GM18858 (cell line): ENCODE results near the gene ARSI.

Experiments
- ATAC-seq: cut with Tn5 transposase; IDR thresholded peaks from one replicate; pipeline ENCODE4 v1.9.1; 2021; ENCODE audit not compliant: unreplicated experiment

Gene ARSI

GRCh38 chr5:150327139-150327538 is 24.4 kb upstream of the ARSI start:
- no peak for ATAC-seq

DNA sequence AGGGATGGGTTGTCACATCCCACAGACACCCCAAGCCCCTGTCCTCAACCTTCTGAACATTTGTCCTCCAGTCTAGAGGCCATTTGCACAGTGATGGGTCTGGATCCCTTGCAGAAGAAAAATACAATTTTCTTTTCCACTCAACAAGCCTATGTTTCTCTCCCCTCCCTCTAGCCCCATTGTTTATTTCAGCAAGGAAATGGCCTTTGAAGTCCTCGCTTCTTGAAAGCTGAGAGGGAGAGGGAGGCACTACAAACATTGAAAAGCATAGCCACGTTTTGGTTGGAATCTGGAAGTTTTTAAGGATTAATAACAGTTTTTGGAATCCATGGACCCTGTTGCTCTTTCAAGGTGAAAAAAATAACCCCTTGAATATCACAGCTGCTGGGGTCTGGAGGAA is 24.0 kb upstream of the ARSI start:
- ATAC-seq: no peak

DNA sequence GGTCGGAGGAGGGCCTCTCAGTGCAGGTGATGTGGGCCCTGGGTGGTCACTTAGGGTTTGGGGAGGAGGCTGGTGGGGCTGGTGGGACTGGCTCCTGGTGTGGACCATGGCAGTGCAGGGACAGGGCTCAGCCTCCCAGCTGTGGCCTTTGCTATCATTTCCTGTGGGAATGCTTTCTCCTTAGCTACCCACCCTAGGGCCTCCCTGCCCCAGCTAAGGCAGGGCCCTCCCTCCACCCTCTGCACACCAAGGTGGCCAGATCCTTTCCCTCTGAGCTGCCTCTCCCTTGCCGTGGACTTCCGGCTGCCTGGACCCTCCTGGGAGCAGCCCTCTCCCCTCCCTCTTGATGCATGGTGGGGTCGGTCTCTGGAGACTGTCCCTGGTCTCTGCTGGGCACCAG is 22.7 kb upstream of the ARSI start:
- ATAC-seq: no peak

DNA sequence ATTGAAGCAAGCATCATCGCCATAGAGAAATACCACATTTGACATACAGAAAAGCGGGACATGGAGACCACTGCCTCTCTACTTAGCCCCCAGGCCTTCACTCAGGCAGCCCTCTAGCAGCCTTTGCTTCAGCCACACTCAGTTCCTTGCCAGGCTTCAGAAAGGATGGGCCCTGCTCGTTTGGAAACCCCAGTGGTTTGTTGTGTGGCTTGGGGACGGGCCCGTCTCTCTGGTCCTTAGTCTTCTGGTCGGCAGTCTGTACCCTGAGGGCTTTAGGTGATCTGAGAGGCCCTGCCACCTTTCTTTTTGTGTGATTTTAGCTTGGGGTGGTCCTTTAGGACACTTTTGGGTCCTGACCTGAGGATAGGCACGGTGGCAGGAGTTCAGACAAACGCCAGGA is 21.1 kb upstream of the ARSI start:
- no peak for ATAC-seq

GRCh38 chr5:150323092-150323491 is 20.4 kb upstream of the ARSI start:
- no peak for ATAC-seq

- no peak for ATAC-seq
Measured at GRCh38 chr5:150322202-150322601, 19.5 kb upstream of the ARSI start.

- ATAC-seq: no peak
Measured at GRCh38 chr5:150321784-150322183, 19.1 kb upstream of the ARSI start.

- no peak for ATAC-seq
Measured at GRCh38 chr5:150321211-150321610, 18.5 kb upstream of the ARSI start.

GRCh38 chr5:150320044-150320613 is 17.4 kb upstream of the ARSI start:
- ATAC-seq: no peak

DNA sequence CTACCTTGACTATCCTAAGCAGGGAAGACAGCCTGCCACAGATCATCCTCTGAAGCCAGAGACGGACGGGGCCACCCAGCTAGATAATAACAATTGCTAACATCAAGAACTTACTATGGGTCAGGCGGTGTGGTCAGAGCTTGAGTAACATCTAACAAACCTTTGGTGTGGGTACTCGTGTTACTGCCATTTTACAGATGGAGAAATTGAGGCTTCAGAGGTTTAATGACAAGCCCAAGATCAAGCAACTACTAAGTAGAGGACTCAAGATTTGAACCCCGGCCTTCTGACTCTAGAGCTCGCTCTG is 16.7 kb upstream of the ARSI start:
- no peak for ATAC-seq

GRCh38 chr5:150318613-150319483 is 16.1 kb upstream of the ARSI start:
- no peak for ATAC-seq

DNA sequence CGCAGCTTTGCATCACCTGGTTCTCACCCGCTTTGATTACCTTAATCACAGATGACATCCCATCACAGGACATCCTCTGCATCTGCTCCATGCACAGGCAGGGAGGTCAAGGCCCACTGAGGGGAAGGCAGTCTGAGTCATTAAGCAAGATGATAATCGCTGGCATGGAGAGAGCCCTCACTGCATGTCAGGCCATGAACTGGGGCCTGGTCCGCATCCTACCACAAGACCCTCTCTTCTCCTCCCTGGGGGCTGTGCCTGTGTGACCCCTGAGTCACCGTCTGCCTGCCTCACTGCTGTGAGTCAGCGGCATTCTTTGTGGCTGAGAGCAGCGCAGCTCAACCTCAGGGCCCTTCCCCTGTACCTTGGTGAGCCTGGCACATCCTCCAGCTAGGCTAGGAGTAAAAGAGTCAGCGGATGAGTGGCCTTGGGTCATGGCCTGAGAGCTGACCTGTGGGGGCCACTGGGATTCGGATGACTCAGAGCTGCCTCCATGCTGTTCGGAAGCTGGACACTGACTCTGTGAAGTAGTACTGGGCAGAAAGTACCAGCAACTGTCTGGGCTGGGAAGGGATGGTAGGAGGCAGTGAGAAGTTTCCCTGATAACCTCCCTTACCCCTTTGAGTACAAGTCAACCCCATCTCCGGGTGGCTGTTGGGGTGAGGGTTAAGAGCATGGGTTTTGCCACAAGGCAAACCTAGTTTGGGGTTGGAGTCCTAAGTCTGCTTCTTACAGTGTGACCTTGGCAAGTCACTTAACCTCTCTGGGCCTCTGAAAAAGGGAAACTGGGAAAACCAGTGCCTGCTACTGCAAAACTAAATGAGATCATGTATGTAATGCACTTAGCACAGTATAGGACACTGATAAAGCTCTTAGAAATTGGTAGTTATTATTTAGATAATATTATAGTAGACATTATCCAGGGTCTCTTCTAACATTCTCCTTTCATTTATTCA is 14.6 kb upstream of the ARSI start:
- no peak for ATAC-seq

GRCh38 chr5:150316320-150316719 is 13.6 kb upstream of the ARSI start:
- ATAC-seq: no peak

DNA sequence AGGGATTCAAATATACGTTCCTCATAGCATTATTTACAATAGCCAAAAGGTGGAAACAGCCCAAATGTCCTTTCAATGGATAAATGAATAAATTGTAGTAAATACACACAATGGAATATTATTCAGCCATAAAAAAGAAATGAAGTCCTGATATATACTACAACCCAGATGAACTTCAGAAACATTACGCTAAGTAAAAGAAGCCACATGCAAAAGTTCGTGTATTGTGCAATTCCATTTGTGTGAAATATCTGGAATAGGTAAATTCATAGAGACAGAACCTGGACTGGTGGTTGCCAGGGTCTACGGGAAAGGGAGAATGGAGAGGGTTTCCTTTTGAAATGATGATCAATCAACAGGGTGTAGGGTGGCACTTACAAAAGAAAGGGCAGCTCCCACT is 12.5 kb upstream of the ARSI start:
- no peak for ATAC-seq

- no peak for ATAC-seq
Measured at GRCh38 chr5:150313921-150314716, 11.4 kb upstream of the ARSI start.

GRCh38 chr5:150313501-150313900 is 10.8 kb upstream of the ARSI start:
- no peak for ATAC-seq

DNA sequence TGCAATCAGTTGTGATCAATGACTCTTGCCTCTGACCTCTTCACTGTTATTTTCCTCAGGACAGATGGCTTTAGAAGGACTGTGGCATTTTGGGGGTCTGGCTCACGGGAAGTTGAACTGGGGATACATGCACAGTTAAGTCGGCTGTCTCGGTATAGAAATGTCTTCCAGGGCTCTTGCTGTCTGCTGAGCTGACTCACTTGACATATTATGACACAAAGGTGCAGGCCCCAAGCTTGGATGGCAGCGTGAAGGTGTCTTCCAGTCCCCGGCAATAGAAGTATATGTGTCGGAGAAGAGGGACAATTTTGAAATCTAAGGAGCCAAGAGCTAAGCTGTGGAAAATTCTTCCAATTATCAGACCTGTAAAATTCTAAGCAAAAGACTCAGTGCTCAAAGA is 9.8 kb upstream of the ARSI start:
- no peak for ATAC-seq

GRCh38 chr5:150311015-150311692 is 8.4 kb upstream of the ARSI start:
- ATAC-seq: no peak

DNA sequence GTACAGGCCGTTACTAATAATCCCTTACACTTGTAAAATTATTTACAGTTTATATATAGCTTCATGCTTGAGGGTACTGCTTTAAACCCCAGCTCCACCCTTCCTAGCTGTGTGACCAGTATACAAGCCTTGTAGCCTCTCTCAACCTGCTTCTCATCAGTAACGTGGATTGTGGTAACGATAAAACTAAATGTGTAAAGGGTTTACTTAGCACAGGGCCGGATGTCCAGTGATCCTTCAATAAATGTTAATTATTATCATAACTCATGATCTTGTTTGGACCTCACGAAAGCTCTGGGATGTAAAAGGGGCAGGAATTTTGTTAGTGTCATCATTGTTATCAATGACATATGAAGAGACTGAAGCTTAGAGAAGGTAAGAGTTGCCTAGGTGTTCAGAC is 7.5 kb upstream of the ARSI start:
- no peak for ATAC-seq

GRCh38 chr5:150309886-150310239 is 7.2 kb upstream of the ARSI start:
- ATAC-seq: no peak
